Cardiac muscle cell (in vitro differentiated cells and primary cell): ENCODE measurements around the gene GYG2. TPM values are rescaled to one million over a fixed set of nuclear protein-coding genes. Genes with fewer than 3 reads are reported as not detected.

Experiments used
- DNase-seq, 2 donors: peaks; one replicate each; pipeline versions ENCODE4 v3.0.0 to v3.0.0-alpha.2; 2010 to 2017; ENCODE audit warnings: low read depth in 1 of 2, low spot score in 1 of 2
- H3K27ac ChIP-seq: fragments of 200-600 bp; sonication (generic); 2 replicates; pipeline ENCODE4 v1.5.1; 2016
- H3K27me3 ChIP-seq: fragments of 200-600 bp; sonication (generic); 2 replicates; pipeline ENCODE4 v1.6.0; 2016; ENCODE audit warnings: control low read depth
- H3K36me3 ChIP-seq: fragments of 200-600 bp; sonication (generic); 2 replicates; pipeline ENCODE4 v1.5.1; 2016; ENCODE audit warnings: control low read depth
- H3K4me1 ChIP-seq: fragments of 200-600 bp; sonication (generic); 2 replicates; pipeline ENCODE4 v1.8.1; 2017; ENCODE audit warnings: low read depth, mild to moderate bottlenecking, mixed run types
- H3K4me3 ChIP-seq: fragments of 200-600 bp; sonication (generic); 2 replicates; pipeline ENCODE4 v1.5.1; 2016; ENCODE audit warnings: mild to moderate bottlenecking
- H3K9me3 ChIP-seq: fragments of 200-600 bp; sonication (generic); 2 replicates; pipeline ENCODE4 v1.5.1; 2017; ENCODE audit warnings: low read depth, mild to moderate bottlenecking, control low read depth
- CTCF ChIP-seq: IDR thresholded peaks from 2 replicates; pipeline ENCODE4 v1.5.1; 2012; ENCODE audit warnings: low read depth, mild to moderate bottlenecking, low read length
- polyA plus RNA-seq: library from polyadenylated mRNA; unstranded; fragments of >200 nt; fragmentation: Nextera tagmentation; extraction: Ambion mirVana; gene quantifications from 2 replicates; pipeline ENCODE4 v1.2.1, GENCODE V29; 2016
- total RNA-seq: library from RNA; depleted of rRNA; stranded (reverse); fragments of >200 nt; gene quantifications from 2 replicates; pipeline ENCODE4 v1.2.3, GENCODE V29; 2016

The GYG2 gene
- total and polyA plus RNA-seq, 2 experiments from 2014 or later: 58.0 to 58.4 TPM

GRCh38 chrX:2928191-2928582 lies 99.5 kb downstream of the GYG2 start:
- peak; percentile 67 to 80 for DNase-seq
- Histone ChIP-seq H3K27ac (peak overlapping the region; percentile 72), H3K27me3 (no peaks in the 10 kb centered on the region)

DNA sequence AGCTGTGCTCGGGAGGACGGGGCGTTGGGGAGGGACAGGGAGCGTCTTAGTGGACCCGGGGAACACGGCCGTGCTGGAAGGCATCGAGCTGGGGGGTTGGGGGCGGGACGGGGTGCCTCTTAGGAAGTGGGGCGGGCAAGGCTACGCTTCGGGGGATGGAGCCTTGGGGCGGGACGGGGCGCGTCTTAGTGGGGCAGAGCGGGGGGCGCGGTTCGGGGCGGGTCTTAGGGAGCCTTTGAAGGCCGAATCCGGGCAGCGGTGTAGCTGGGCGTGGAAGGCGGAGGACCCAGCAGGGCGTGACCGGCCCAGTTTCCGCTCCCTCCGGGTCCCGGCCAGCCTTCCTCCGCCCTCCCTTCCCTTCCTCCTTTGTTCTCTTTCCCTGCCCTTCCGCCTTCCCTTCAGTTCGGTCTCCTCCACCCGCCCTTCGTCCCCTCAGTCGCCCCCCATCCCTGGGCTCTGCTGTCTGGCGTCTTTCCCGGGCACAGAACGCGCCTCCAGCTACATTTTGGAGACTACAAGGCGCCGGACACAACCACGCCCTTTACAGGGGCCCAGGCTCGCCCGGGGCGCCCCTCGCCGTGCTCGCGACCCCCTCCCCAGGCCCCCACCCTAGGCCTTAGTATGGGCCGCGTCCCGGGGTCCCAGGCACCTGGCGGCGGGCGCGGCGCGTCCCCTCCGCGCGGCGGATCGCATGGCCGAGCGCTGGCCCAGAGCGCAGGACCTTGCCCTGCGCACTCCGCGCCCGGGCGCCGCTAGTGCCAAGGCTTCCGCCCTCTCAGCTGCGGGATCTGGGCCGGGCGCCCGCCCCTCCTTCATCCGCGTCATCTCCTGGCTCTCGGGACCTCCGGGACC lies 100.1 kb downstream of the GYG2 start, which contains the start of gene ARSD:
Gene ARSD (minus strand): TSS at position 757 of the 852 bp plus-strand sequence. CDS start 64 bp downstream, at position 693.
- Histone ChIP-seq H3K4me1 (no peaks in the 10 kb centered on the region), H3K36me3 (no peaks in the 10 kb centered on the region), H3K27me3 (no peaks in the 10 kb centered on the region), H3K27ac (peak within 1 kb of the TSS; percentile 88), H3K9me3 (no peaks in the 10 kb centered on the region), H3K4me3 (peak within 1 kb of the TSS; percentile 74)
- DNase-seq: peak; percentile 89 to 95
- no peak for TF ChIP-seq CTCF

More at GRCh38 chrX:2928191-2928582, 99.5 kb downstream of the GYG2 start:
- Histone ChIP-seq H3K4me3 (peak overlapping the region; percentile 74), H3K4me1 (no peaks in the 10 kb centered on the region), H3K9me3 (no peaks in the 10 kb centered on the region), H3K36me3 (no peaks in the 10 kb centered on the region)
- TF ChIP-seq CTCF: no peak

DNA sequence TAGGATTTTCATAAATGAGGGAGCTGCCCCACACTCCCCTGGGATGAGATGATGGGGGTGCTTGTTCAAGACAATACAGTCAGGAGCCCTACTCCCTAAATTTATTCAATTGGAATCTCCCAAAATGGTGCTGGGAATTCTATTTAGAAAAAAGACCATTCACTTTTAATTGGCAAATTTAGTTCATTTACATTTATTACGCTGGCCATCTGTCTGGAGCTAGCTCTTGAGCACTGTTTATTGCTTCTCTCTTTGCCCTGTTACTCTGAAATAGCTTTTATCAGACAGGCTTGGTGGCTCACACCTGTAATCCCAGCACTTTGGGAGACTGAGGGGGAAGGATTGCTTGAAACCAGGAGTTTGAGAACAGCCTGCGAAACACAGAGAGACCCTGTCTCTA lies 102.4 kb downstream of the GYG2 start:
- Histone ChIP-seq H3K36me3 (no peaks in the 10 kb centered on the region), H3K27ac (no peak overlapping the region), H3K27me3 (no peaks in the 10 kb centered on the region), H3K4me3 (no peak overlapping the region), H3K9me3 (no peaks in the 10 kb centered on the region), H3K4me1 (no peaks in the 10 kb centered on the region)
- DNase-seq: no peak
- TF ChIP-seq CTCF: no peak

DNA sequence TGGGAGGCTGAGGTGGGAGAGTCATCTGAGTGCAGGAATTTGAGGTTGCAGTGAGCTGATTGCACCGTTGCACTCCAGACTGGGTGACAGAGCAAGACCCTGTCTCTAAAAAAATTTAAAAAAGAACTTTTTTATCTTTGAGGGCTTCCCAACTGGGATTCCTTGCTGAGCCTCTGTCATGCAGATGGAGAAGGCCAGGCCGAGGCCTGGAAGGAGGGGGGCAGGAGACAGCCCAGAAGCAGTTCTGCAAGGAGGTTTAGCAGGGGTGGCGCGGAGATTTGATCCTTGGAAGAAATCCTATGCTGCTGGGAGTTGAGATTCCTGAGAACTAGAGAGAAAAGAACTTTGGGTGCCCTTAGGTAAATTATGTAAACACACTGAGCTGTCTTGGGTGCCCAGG lies 102.9 kb downstream of the GYG2 start:
- Histone ChIP-seq H3K27me3 (no peaks in the 10 kb centered on the region), H3K4me1 (no peaks in the 10 kb centered on the region), H3K9me3 (no peaks in the 10 kb centered on the region), H3K27ac (no peak overlapping the region), H3K4me3 (no peak overlapping the region), H3K36me3 (no peaks in the 10 kb centered on the region)
- no peak for TF ChIP-seq CTCF
- no peak for DNase-seq

Other genes starting within 250 kb of the GYG2 start
- 361 and 474 TPM in 2 replicates for gene CD99, start 137.6 kb upstream of the GYG2 start, total RNA-seq
- gene CD99, start 137.6 kb upstream of the GYG2 start, polyA plus RNA-seq: 467 and 575 TPM in 2 replicates
- gene XG, start 76.9 kb upstream of the GYG2 start, total RNA-seq: not detected in 2 replicates
- gene XG, start 76.9 kb upstream of the GYG2 start, polyA plus RNA-seq: not detected in 2 replicates
- 29.9 and 32.7 TPM in 2 replicates for gene ARSD, start 100.4 kb downstream of the GYG2 start, total RNA-seq
- gene ARSD, start 100.4 kb downstream of the GYG2 start, polyA plus RNA-seq: 23.5 and 29.7 TPM in 2 replicates
- gene ARSH, start 177.6 kb downstream of the GYG2 start, total RNA-seq: not detected in 2 replicates
- not detected in 2 replicates for gene ARSH, start 177.6 kb downstream of the GYG2 start, polyA plus RNA-seq
- gene ARSF, start 212.5 kb downstream of the GYG2 start, total RNA-seq: not detected in 2 replicates
- not detected in 2 replicates for gene ARSF, start 212.5 kb downstream of the GYG2 start, polyA plus RNA-seq